GM12874 (cell line): ENCODE results near the gene RAET1G.

Experiments
- TF ChIP-seq, protein P1 (sequence below): IDR thresholded peaks from 2 replicates; pipeline ENCODE4 v1.5.1; 2011; ENCODE audit warnings: low read depth, mild to moderate bottlenecking, control low read depth, low read length, moderate library complexity; ENCODE audit not compliant: insufficient read depth

Gene RAET1G

DNA sequence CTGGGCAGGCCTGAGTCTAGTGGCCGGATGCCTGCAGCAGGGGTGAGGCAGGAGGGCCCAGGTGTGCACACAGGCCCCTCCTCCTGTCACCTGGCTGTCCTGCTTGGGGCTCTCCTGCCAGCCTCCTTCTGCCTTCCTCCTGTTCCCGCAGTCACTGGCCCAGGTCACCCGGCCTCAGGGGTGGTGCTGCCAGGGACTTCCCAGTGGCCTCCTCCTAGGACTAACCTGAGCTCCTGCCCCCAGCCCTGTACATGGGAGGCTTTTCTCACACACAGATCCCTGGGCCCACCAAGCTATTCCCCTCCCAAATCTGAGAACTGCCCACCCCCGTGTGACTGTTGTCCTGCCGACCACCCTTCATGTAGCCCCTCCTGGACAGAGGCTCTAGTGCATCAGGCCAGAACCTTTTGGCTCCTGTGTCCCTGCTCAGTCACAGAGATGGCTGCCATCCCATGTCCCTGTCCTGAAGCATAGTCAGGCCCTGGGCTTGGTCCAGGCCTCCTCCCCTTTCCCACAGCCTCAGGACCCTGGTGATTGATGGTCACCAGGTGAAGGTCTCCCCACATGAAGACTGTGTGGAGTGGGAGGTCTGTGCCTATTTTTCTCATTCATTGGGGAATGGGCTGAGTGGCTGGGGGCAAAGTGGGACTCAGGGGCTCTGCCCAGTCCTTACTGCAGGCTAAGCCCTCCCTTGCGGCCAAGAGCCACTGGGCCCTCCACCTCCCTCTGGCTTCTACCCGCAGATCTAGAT is 39.7 kb upstream of the RAET1G start:
- TF ChIP-seq, protein P1, sequence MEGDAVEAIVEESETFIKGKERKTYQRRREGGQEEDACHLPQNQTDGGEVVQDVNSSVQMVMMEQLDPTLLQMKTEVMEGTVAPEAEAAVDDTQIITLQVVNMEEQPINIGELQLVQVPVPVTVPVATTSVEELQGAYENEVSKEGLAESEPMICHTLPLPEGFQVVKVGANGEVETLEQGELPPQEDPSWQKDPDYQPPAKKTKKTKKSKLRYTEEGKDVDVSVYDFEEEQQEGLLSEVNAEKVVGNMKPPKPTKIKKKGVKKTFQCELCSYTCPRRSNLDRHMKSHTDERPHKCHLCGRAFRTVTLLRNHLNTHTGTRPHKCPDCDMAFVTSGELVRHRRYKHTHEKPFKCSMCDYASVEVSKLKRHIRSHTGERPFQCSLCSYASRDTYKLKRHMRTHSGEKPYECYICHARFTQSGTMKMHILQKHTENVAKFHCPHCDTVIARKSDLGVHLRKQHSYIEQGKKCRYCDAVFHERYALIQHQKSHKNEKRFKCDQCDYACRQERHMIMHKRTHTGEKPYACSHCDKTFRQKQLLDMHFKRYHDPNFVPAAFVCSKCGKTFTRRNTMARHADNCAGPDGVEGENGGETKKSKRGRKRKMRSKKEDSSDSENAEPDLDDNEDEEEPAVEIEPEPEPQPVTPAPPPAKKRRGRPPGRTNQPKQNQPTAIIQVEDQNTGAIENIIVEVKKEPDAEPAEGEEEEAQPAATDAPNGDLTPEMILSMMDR: no peak

DNA sequence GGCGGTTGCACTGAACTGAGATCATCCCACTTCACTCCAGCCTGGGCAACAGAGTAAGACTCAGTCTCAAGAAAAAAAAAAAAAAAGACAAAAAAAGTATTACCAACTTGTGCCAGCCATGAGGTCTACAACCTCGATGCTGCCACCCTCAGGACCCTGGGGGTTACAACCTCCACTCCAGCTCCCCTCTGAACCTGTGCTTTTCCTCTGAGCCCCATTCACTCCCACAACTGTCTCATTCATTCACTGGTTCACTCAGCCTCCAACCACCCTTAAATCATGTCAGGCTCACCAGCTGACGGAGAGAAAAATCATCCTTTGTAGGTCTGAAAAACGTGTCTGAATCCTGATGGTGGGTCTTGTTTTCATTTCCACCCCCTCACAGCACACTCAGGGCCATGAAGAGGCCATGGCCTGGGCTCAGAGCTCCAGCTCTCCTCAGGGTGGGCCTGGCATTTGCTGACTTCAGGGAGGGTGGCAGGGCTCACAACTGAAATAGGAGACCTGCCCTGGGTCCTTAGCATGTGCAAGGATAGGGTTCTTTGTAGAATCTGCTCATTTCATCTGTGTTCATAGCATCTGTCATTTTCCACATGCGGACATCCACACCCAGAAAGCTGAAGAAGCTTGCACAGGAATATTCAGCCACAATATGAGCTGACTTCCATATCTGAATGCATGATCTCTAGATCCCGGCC is 39.0 kb upstream of the RAET1G start:
- TF ChIP-seq, protein P1: peak; percentile 20; the same call in 1 of the 2 replicates

DNA sequence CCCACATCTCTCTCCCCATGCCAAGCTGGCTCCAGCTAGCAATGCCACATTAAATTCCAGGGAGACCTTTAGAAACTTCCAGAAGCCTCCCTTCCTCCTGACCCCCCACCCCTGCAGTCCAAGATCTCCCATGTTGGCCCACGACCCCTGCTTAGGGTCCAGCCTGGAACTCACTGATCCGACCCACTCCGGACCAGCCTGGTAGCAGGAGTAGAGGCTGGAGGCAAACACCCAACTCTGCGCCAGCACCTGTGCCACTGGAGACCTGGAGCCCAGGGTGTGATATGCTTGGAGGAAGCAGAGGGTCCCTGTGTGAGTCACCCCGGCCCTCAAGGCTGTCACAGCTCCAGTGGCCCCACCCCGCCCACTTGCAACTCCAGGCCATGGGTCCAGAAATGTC is 37.6 kb upstream of the RAET1G start:
- TF ChIP-seq, protein P1: no peak

DNA sequence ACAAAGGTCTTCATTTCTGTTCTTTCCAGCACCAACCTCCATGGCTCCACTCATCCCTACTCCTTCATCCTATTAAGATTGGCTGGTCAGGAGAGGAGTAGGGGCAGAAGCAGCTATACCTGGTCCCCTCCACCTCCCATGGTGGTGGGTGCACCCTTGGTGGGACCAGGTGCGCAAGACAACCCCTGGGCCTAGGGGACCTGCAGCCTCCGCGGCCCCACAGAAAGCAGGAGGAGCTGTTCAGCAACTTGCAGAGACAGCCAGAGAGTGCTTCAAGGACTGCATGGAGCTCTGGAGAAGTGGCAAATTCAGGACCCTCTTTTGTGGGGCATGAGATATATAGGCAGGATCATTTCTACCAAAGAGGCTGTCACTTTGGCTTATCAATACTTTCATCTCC is 28.7 kb upstream of the RAET1G start:
- TF ChIP-seq, protein P1: no peak

DNA sequence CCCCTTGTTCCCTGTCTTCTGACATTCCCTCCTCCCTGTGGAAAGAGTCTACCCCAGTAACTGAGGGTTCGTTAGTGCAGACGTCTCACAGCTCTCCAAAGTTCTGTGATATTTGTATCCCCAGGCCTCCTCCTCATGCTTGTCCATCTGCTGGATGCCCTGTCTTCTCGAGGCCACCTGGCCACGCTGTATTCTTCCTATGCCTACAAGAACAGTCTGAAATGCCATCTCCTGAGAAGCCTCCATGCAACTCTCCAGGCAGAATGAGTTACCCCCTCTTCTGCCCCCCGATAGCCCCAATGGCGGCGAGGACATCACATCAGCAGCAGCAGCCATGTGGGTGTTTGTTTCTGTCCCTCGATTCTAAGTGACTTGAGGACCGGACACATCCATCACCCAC is 28.2 kb upstream of the RAET1G start:
- TF ChIP-seq, protein P1: no peak

DNA sequence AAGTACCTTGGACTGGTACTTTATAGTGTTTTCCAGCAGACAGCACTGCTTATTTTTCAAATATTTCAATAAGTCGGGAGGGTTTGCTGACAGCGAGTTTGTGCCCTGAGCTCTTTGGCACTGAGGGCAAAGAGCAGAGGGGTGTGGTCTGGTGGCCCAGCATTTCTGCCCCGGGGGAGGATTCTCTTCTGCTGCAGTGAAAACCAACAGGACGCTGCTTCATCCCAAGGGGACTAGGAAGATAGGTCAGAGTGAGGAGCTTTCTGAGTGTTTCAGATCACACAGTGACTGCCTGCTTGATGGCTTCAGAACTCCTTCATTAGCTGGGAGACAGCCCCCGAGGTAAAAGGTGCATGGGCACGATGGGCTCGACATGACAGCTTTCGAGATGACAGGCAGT is 27.5 kb upstream of the RAET1G start:
- TF ChIP-seq, protein P1: no peak

DNA sequence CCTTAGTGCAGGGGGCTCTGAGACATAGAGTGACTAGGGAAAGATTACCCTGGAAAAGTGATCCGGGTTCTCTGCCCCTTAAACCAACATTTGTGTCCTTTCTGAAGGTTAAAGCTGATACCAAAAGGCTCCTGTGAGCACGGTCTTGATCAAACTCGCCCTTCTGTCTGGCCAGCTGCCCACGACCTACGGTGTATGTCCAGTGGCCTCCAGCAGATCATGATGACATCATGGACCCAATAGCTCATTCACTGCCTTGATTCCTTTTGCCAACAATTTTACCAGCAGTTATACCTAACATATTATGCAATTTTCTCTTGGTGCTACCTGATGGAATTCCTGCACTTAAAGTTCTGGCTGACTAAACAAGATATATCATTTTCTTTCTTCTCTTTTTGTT is 25.7 kb upstream of the RAET1G start:
- TF ChIP-seq, protein P1: no peak
